HG03175 (cell line): ENCODE data around the gene FRAT2.
A peak's percentile ranks its signal among the peaks of the same experiment; 100 is the strongest.

Source experiments
- ATAC-seq: cut with Tn5 transposase; IDR thresholded peaks from one replicate; pipeline ENCODE4 v1.9.1; 2021; ENCODE audit warnings: mild to moderate bottlenecking, moderate library complexity; ENCODE audit not compliant: unreplicated experiment

The FRAT2 gene

DNA sequence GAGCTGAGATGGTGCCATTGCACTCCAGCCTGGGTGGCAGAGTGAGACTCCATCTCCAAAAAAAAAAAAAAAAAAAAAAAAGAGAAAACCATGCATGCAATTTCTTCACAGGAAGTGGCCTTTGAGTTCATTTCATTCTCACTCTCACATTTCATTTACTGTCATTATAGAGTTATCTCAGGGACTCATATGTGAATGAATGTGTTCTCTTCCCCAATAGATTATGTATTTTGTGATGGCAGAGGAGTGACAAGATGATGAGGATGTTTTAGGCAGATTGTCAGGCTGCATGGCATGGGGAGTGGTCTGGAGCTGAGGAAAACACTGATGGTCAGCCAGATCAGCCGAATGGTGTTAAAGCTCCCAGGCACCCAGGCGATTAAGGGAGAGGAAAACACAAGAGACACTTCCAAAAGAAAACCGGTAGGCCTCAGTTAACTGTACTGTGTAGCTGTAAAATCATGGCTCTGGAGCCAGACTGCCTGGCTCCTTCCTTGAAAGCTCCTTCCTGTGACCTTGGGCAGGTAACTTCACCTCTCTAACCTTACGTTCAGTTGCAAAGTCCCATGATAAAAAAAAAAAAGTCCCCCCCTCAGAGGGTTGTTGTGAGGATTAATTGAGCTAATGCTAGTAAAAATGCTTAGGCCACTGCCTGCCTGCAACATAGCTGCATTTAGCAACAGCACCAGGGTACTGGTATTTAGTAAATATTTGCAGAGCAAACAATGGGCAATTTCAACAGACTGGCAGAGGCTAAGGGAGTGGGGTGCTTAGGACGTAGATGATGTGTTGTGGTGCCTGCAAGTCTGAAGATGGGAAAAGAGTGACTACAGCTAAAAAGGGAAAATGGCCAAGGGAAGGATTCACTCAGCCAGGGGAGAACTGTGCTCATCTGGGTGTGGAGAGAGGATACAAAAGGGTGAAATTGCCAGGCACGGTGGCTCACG, 6.9 kb downstream of the FRAT2 start:
- ATAC-seq: no peak

DNA sequence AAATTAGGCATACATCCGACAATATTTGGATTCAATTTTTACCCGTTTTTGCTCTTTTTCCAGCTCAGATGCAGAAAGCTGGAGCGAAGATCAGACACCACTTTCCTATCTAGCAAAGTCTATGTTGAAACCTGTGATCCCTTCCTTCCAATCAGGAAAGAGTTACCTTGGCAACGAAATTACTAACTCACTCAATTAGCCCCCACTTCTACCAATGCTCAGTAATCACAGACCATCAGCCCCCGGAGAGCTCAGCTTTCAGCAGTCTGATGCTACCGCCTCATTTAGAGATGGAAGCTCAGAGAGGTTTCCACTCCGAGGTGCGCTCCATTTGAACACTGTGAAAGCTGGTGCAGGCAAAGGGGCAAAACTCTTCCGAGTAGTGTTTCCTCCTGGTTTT, 8.8 kb downstream of the FRAT2 start:
- no peak for ATAC-seq

DNA sequence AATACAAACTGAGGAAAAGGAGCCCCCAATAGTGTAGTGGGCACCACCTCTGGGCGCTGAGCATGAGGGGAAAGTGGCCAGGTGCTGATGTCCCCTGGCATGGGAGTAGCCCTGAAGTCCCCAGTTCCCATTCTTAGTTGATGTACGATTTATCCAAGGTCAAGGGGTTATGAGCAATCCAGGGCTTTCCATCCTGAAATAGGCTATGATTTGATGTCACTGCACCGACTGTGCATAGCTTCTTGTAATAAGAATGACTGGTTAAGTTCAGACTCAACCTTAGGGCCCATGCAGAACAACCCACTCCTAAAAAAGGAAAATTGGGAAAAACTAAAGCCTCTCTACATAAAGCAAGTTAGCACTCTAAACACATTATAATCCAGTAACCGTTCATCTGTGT, 11.0 kb downstream of the FRAT2 start:
- no peak for ATAC-seq

DNA sequence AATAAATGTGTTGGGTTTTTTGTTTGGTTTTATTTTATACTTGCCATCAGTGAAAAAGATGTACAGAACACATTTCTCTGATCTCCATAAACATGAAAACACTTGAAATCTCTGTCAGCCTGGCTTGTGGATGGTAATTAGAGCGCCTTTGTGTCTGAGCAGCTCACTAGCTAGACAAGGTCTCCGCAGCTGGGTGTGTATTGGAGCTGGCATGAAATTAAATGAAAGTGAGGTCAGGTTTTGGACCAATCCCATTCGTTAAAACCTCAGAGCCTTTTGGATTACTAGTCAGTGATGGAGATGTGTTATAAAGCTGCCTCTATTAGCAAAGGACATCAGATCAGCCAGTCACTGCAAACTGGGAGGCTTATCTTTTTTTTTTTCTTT, 12.7 kb downstream of the FRAT2 start:
- ATAC-seq: no peak

DNA sequence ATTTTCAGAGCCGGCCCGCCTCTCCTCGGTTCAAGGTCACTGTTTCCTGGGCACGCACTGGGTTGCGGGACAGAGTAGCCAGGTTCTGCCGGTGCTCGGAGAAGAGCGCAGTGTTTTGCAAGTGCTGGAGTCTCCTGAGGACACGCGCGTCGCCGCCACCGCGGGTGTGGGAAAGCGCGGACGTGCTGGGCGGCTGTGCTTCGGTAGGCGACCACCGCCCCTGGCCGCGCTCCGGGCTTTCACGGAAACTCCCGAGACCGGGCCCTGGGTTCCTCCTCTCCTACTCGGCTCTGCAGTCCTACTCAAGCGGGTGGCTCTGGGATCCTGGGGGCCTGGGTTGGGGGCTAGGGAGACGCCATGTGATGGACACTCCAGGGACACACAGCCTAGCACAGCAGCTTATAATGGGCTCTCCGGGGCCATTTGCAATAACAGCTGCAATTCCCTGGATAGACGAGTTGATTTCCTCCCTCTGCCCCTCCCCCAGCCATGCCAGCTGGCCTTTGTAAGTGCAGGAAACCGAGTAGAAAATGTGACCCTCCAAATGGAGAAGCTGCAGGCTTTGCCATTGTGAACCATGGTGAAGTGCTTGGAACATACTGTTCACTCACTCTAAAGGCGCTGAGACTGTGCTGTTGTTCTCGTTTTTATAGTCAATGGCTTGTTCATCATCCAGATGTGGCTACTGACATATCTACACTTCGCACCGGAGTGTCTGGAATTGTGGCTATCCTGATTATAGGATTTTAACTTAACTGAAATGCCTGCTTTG, 13.3 kb downstream of the FRAT2 start:
- ATAC-seq: no peak

DNA sequence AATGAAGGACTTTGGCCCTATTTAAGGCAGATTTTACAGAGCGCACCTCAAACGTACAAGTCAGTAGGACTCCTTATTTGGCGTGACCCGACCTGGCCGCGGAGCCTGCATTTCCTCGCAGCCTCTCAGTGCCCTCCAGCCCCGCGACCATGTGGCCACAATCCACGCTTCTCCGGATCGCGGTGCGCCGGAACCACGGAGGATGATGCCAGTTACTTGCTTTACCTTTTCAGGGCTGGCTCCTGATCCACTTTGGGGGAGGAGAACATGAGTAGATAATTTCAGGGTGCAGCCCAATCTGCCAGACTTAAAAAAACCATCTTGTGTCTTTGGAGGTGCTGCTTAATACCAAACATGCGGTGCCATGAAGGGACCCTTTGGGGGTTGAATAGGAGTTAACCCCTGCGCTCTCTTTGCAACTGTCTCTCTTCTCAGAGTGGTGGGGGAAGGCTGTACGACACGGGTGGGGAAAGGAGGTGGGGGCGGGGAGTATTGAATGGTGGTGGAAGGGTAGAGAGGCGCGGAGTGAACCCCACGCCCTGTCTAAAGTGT, 14.0 kb downstream of the FRAT2 start:
- no peak for ATAC-seq

DNA sequence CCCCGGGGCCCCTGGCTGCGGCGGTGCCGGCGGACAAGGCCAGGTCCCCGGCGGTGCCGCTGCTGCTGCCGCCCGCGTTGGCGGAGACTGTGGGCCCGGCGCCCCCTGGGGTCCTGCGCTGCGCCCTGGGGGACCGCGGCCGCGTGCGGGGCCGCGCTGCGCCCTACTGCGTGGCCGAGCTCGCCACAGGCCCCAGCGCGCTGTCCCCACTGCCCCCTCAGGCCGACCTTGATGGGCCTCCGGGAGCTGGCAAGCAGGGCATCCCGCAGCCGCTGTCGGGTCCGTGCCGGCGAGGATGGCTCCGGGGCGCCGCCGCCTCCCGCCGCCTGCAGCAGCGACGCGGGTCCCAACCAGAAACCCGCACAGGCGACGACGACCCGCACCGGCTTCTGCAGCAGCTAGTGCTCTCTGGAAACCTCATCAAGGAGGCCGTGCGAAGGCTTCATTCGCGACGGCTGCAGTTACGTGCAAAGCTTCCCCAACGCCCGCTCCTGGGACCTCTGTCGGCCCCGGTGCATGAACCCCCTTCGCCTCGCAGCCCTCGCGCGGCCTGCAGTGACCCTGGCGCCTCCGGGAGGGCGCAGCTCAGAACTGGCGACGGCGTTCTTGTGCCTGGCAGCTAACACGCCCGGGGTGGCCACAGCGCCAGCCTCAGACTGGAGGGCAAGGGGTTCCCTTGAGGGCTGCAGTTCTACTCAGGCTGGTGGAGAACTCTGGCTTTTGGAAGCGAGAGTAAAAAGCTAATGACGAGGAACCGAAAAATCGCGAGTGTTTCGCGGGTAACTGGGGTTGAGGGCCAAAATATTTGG, 14.7 kb downstream of the FRAT2 start:
- peak; percentile 39 for ATAC-seq

DNA sequence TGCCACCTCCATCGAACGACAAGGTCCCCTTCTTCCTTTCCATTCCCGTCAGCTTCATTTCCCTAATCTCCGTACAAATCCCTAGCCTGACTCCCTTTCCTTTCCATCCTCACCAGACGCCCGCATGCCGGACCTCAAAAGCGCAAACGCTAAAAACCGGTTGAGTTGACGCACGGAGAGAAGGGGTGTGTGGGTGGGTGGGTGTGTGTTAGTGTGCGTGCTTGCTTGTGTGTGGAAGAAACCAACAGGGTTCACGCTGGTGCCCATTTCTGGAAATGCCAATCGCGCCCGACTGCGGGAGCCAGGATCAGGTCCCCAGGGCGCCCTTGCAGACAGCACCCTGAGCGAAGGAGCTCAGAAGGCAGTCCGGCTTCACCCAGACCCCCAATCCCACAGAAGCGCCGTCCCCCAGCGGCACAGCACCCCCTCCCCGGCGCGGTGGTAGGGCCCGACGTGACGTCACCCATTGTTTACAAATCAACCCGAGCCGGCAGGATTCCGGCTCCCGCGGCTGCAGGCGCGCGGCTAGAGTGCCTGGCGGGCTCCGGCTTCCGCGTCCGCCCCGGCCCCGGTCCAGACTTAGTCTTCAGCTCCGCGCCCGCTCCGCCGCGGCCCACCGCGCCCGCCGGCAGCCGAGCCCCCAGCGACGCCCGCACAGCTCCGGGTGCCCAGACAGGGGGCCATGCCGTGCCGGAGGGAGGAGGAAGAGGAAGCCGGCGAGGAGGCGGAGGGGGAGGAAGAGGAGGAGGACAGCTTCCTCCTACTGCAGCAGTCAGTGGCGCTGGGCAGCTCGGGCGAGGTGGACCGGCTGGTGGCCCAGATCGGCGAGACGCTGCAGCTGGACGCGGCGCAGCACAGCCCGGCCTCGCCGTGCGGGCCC, 15.5 kb downstream of the FRAT2 start, which contains the start of gene FRAT1:
FRAT1 (plus strand) TSS at position 500 of the 880 bp plus-strand sequence; CDS start at position 683, 183 bp downstream.
- peak; percentile 75 for ATAC-seq

DNA sequence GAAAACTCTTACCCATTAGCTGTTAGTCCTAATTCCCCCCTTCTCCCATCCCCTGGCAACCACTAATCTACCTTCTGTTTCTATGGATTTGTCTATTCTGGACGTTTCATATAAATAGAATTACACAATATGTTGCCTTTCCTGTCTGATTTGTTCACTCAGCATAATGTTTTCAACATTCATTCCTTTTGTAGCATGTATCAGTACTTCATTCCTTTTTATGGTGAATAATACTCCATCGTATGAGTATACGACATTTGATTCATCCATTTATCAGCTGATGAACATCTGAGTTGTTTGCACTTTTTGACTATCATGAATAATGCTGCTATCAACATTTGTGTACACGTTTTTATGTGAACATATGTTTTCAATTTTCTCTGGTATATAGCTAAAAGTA, 19.9 kb downstream of the FRAT2 start:
- ATAC-seq: no peak

DNA sequence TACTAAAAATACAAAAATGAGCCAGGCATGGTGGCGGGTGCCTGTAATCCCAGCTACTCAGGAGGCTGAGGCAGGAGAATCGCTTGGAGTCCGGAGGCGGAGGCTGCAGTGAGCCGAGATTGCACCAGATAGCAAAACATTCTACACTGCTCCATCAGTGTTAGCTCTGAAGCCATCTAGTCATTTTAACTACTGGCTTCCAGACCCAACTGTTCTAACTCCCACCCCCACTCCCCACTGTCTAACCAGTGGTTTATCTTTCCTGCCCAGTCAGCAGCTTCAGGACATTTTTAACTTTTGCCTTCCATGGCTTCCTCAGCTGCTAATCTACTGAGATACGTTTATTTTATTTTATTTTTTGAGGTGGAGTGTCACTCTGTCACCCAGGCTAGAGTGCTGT, 21.6 kb downstream of the FRAT2 start:
- no peak for ATAC-seq

DNA sequence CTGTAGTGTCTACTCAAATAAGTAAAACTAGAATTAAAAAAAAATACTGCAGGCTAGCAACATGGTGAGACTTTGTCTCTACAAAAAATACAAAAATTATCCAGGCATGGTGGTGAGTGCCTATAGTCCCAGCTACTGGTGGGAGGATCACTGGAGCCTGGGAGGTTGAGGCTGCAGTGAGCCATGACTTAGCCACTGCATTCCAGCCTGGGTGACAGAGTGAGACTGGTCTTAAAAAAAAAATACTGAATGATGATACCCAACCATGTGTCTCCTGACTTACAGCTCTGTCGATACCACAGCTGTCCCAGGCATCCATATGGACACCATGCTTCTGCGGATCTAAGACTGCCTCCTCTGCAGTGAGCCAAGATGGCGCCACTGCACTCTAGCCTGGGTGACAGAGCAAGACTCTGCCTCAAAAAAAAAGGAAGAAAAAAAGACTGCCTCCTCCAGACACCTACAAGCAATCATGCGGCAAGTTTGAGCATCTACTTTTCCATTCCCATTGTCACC, 23.4 kb downstream of the FRAT2 start:
- no peak for ATAC-seq

DNA sequence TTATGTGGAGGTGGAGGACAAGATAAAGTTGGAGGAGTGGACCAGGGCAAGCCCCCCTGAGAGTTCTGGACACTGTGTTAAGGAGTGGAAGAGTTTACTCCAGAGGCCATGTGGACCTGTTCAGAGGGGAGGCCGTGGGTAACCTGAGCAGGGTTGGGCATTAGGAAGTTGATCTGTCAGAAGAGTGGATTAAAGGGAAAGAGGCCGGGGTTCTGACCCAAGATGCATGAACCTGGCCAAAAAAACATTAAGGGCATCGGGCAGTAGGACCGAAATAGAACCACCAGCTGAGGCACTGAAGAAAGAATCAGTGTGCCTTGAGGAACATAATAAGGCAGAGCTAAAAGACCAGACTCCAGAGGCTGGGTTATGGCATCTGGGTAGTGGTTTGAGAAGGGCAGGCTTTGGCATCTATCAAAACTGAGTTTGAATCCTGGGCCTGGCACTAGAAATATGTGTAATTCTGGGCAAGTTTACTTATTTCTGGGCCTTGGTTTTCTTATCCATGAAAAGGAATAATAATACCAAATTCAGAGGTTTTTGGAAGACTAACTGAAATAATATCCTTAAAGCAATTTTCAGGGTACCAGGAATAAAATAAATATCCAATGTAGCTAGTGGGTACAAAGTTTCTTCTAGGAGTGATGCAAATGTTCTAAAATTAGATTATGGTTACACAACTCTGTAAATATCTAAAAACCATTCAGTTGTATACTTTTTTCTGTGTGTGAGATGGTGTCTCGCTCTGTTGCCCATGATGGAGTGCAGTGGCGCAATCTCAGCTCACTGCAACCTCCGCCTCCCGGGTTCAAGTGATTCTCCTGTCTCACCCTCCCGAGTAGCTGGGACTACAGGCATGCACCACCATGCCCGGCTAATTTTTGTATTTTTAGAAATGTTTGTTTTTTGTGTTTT, 26.4 kb downstream of the FRAT2 start:
- no peak for ATAC-seq

DNA sequence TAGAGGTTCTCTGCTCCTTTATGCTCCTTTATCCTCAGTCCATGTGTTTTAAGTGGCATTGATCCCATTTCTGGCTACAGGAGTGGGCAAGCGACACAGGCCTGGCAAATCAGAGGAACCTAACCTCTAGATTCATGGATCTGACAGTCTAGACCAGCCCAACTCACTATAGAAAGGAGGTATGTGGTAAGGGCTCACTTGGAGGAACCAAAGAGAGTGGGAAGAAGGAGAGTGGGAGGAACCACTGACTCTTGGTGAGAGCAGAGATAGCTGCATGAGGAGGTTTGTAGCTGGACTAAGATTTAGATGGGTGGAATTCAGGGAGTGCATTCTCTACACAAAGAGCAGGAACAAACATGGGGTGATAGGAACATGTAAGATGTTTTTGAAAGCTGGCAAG, 27.1 kb downstream of the FRAT2 start:
- no peak for ATAC-seq

DNA sequence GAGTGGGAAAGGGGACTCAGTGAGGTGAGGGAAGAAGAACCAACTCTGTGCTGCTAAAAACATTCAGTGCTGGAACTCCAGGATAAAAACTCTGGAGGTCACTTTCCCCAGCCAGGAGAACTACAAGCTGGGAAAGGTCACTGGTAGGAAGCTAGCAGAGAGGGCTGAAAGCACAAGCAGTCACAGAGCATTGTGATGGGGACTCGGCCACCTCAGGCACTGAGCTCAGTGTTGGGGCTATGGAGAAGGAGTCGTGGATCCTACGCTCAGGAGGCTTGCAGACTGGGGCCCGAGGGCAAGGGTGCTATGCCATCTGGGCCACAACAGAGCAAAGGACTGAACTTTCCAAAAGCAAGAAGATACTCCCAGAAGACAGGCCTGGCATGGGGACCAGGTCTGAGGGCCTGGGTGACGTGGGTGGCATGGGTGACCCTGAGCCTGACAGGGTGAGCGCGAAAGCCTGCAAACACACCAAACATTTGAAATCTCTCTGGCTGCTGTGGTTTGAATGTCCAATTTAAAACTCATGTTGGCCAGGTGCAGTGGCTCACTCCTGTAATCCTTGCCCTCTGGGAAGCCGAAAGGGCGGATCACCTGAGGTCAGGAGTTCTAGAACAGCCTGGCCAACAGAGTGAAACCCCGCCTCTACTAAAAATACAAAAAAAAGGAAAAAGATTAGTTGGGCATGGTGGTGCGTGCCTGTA, 32.3 kb downstream of the FRAT2 start:
- ATAC-seq: no peak

DNA sequence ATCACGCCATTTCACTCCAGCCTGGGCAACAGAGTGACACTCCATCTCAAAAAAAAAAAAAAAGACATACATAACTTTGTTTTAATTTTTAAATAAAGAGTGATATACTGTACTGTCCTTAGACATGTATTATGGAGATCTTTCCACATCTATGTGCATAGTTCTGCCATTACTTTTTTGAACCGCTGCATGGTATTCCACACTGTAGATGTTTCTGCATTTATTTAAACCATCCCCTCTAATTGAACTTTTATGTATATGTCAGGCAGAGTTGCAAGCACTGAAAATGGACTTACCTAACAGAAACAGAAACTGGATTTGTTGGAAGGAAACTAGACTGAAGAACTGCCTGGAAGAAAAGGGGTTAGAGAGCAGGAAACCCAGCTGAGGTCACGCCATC, 33.5 kb downstream of the FRAT2 start:
- ATAC-seq: no peak

DNA sequence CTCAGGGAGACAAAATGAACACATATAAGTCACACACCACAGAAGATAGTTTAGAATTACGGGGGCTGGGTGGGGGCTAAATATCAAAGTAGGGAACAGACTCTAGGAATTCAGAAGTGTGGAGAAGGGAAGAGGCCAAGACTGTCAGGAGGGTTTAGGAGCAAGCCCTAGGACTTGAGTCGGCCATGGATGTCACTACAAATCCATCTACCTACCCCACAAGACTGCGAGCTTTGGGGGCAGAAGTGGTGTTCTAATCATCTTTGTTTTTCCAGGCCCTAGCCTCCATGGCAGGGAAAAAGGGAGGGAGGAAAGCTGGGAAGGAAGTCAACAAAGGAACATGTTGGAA, 36.3 kb downstream of the FRAT2 start:
- no peak for ATAC-seq

DNA sequence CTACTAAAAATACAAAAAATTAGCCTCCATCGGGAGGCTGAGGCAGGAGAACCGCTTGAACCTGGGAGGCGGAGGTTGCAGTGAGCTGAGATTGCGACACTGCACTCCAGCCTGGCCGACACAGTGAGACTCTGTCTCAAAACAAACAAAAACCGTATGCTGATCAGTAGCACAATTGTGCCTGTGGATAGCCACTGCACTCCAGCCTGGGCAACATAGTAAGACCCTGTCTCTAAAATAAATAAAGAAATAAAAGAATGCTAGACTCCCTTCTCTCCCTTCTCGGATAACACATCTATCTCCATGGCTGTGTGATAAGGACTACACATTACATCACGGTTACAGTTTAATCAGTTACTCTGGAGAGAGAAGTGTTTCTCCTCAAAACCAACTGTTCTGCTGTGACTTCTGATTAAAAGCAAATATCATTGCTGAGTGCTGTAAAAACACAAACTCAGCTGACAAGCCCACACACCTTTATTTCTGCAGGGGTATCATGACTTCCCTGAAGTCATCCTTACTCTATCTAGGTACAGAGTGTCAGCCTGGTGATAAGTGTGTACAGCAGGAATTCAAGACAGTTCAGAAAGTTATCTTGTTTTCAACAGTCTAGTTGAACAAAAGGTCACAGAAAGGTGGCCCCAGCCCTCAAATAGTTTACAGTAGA, 36.8 kb downstream of the FRAT2 start:
- ATAC-seq: no peak

DNA sequence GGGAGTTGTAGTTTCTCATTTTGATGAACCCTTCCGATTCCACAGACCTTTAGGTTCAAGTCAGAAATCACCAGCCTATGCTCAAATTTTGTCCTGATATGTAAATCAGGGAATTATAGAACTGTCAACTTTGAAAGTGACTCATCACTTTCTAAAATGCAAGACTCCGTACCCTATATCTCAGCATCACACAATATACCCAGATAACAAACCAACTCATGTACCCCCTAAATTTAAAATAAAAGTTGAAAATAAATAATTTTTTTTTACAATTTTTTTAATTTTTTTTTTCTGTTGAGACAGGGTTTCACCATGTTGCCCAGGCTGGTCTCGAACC, 41.7 kb downstream of the FRAT2 start:
- ATAC-seq: no peak
